ENCODE measurements around the gene SPAG8.

DNA sequence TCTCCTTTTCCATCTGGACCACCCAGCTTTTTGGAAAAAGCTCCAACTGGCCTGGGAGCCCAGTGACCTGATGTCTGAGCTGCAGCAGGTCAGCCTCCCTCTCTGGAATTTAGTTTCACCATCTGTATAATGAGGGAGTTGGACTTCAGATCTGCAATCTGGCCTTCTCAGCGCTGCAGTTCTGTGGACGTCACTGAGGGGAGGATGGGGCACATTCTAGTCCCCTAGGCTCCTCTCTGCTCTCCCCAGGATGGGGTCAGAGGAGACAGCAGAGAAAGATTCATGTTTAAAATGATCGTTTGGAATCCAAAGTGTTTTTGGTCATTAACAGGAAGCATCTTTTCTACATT is 47.9 kb upstream of the SPAG8 start:
- TF ChIP-seq, protein P1, sequence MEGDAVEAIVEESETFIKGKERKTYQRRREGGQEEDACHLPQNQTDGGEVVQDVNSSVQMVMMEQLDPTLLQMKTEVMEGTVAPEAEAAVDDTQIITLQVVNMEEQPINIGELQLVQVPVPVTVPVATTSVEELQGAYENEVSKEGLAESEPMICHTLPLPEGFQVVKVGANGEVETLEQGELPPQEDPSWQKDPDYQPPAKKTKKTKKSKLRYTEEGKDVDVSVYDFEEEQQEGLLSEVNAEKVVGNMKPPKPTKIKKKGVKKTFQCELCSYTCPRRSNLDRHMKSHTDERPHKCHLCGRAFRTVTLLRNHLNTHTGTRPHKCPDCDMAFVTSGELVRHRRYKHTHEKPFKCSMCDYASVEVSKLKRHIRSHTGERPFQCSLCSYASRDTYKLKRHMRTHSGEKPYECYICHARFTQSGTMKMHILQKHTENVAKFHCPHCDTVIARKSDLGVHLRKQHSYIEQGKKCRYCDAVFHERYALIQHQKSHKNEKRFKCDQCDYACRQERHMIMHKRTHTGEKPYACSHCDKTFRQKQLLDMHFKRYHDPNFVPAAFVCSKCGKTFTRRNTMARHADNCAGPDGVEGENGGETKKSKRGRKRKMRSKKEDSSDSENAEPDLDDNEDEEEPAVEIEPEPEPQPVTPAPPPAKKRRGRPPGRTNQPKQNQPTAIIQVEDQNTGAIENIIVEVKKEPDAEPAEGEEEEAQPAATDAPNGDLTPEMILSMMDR (IDR thresholded peaks at IDR 0.05; ENCODE audit: low read length) = no peak
- no peak for TF ChIP-seq EZH2 (IDR thresholded peaks at IDR 0.05; ENCODE audit: borderline replicate concordance, low read length)

Measured in OCI-LY1 (cell line).